ENCODE data around the gene RPTOR. TPM values are rescaled to one million over a fixed set of nuclear protein-coding genes. Genes with fewer than 3 reads are reported as not detected.

RPTOR gene
- total RNA-seq, 1 experiment from 2014 or later: 58.0 TPM

GRCh38 chr17:80722661-80723060 lies 178.0 kb downstream of the RPTOR start:
- in situ Hi-C loops (cut with HindIII; ENCODE audit: low pct_unique_long_range_greater_than_20kb, low sequenced_read_pairs): no loop called here
- Histone ChIP-seq H3K27ac (ENCODE audit: low read length) (no peak overlapping the region), H3K4me3 (ENCODE audit: low read depth in 2 of 2, low read length in 2 of 2) (no peak overlapping the region), H3K36me3 (ENCODE audit: control insufficient read depth, insufficient read depth, low read length) (no peaks in the 10 kb centered on the region), H3K9me3 (ENCODE audit: control insufficient read depth, insufficient read depth, low read depth, low read length) (no peaks in the 10 kb centered on the region), H3K4me1 (ENCODE audit: control insufficient read depth, insufficient read depth, low read length) (peaks cover 8% of the 10 kb centered on the region), H3K27me3 (ENCODE audit: control insufficient read depth, insufficient read depth, low read length) (no peaks in the 10 kb centered on the region)
- TF ChIP-seq SIN3A (IDR thresholded peaks at IDR 0.05; ENCODE audit: borderline replicate concordance, insufficient read depth, low read depth, low read length) (no peak), TCF7L2 (IDR thresholded peaks at IDR 0.05; ENCODE audit: low read depth, low read length) (no peak), CTCF (IDR thresholded peaks at IDR 0.05) (no peak), POLR2AphosphoS5 (IDR thresholded peaks at IDR 0.05; ENCODE audit: low read depth, low read length) (no peak), REST (IDR thresholded peaks at IDR 0.05; ENCODE audit: insufficient read depth in 1 of 2, low read depth in 2 of 2, low read length in 1 of 2) (no peak)
- POLR2A ChIA-PET: no interaction called here
- intact Hi-C loops (cut with micrococcal nuclease; ENCODE audit: unreplicated experiment): no loop called here
- BruUV-seq (replicated peaks): no TSS peak
- no peak for DNase-seq (ENCODE audit: low read depth, low spot score)
- ATAC-seq: no peak
- CTCF ChIA-PET: no interaction called here

- no peak for DNase-seq (ENCODE audit: low read depth, low spot score)
- in situ Hi-C loops (cut with HindIII; ENCODE audit: low pct_unique_long_range_greater_than_20kb, low sequenced_read_pairs): no loop called here
Measured at GRCh38 chr17:80724775-80725266, 180.2 kb downstream of the RPTOR start.

More at GRCh38 chr17:80724775-80725266, 180.2 kb downstream of the RPTOR start:
- Histone ChIP-seq H3K27ac (ENCODE audit: low read length) (no peak overlapping the region), H3K27me3 (ENCODE audit: control insufficient read depth, insufficient read depth, low read length) (no peaks in the 10 kb centered on the region), H3K4me3 (ENCODE audit: low read depth in 2 of 2, low read length in 2 of 2) (no peak overlapping the region), H3K4me1 (ENCODE audit: control insufficient read depth, insufficient read depth, low read length) (peaks cover 8% of the 10 kb centered on the region), H3K9me3 (ENCODE audit: control insufficient read depth, insufficient read depth, low read depth, low read length) (no peaks in the 10 kb centered on the region), H3K36me3 (ENCODE audit: control insufficient read depth, insufficient read depth, low read length) (no peaks in the 10 kb centered on the region)
- BruUV-seq (replicated peaks): no TSS peak
- CTCF ChIA-PET: no interaction called here
- intact Hi-C loops (cut with micrococcal nuclease; ENCODE audit: unreplicated experiment): no loop called here
- TF ChIP-seq REST (IDR thresholded peaks at IDR 0.05; ENCODE audit: insufficient read depth in 1 of 2, low read depth in 2 of 2, low read length in 1 of 2) (no peak), SIN3A (IDR thresholded peaks at IDR 0.05; ENCODE audit: borderline replicate concordance, insufficient read depth, low read depth, low read length) (no peak), CTCF (IDR thresholded peaks at IDR 0.05) (no peak), POLR2AphosphoS5 (IDR thresholded peaks at IDR 0.05; ENCODE audit: low read depth, low read length) (no peak), TCF7L2 (IDR thresholded peaks at IDR 0.05; ENCODE audit: low read depth, low read length) (no peak)
- ATAC-seq: no peak
- POLR2A ChIA-PET: no interaction called here
